GM12875 (cell line): ENCODE measurements around the gene ROPN1L.

Source experiments
- H3K4me3 ChIP-seq: one replicate; pipeline ENCODE4 v1.5.1; 2011; ENCODE audit warnings: low read depth, low read length, control low read depth
- TF ChIP-seq, protein P1 (sequence below): IDR thresholded peaks from 2 replicates; pipeline ENCODE4 v1.5.1; 2011; ENCODE audit warnings: low read depth, mild to moderate bottlenecking, control low read depth, inconsistent platforms, low read length, moderate library complexity, borderline replicate concordance; ENCODE audit not compliant: insufficient read depth

ROPN1L gene

GRCh38 chr5:10427201-10427600 lies 14.5 kb upstream of the ROPN1L start:
- no peak overlapping the region for H3K4me3 ChIP-seq
- TF ChIP-seq, protein P1, sequence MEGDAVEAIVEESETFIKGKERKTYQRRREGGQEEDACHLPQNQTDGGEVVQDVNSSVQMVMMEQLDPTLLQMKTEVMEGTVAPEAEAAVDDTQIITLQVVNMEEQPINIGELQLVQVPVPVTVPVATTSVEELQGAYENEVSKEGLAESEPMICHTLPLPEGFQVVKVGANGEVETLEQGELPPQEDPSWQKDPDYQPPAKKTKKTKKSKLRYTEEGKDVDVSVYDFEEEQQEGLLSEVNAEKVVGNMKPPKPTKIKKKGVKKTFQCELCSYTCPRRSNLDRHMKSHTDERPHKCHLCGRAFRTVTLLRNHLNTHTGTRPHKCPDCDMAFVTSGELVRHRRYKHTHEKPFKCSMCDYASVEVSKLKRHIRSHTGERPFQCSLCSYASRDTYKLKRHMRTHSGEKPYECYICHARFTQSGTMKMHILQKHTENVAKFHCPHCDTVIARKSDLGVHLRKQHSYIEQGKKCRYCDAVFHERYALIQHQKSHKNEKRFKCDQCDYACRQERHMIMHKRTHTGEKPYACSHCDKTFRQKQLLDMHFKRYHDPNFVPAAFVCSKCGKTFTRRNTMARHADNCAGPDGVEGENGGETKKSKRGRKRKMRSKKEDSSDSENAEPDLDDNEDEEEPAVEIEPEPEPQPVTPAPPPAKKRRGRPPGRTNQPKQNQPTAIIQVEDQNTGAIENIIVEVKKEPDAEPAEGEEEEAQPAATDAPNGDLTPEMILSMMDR = no peak

DNA sequence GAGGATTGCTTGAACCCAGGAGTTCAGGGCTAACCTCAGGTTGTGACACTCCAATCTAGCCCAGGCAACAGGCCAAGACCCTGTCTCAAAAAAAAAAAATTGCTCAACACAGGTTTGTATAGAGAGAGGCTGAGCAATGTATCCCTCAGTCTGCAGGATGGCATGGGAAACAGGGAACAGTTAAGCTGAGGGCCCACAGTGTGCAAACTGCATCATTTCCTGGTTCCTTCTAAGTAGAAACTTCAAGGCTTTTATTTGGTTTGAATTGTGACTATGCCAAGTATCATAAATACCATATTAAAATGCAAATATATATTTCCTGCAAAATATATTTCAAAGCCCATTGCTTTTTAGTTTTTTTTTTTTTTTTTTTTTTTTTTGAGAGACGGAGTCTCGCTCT lies 13.7 kb upstream of the ROPN1L start:
- TF ChIP-seq, protein P1 = no peak
- no peak overlapping the region for H3K4me3 ChIP-seq

- TF ChIP-seq, protein P1 = no peak
- no peak overlapping the region for H3K4me3 ChIP-seq
Measured at GRCh38 chr5:10431415-10431814, 10.3 kb upstream of the ROPN1L start.

GRCh38 chr5:10432059-10433008 lies 9.3 kb upstream of the ROPN1L start:
- TF ChIP-seq, protein P1 = no peak
- H3K4me3 ChIP-seq = no peak overlapping the region

DNA sequence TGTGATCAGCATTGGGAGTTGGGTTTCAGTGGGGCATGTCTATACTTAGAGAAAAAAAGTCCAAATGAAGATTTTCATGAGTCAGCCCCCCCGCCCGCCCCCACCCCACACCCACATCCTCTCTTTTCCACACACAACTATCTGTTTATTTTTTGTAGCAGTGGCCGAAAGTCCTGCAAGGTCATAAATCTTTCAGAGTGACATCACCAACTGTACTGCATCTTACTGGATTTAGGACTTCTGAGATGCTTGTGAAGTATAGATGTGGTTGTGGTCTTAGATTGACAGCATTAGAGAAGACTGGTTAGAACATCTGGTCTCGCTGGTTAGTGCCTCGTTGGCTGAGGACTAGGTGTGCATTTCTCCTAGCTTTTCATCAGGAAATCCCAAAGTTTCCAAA lies 7.3 kb upstream of the ROPN1L start:
- TF ChIP-seq, protein P1 = no peak
- H3K4me3 ChIP-seq = no peak overlapping the region

- H3K4me3 ChIP-seq = no peak overlapping the region
- TF ChIP-seq, protein P1 = no peak
Measured at GRCh38 chr5:10438301-10438700, 3.4 kb upstream of the ROPN1L start.

DNA sequence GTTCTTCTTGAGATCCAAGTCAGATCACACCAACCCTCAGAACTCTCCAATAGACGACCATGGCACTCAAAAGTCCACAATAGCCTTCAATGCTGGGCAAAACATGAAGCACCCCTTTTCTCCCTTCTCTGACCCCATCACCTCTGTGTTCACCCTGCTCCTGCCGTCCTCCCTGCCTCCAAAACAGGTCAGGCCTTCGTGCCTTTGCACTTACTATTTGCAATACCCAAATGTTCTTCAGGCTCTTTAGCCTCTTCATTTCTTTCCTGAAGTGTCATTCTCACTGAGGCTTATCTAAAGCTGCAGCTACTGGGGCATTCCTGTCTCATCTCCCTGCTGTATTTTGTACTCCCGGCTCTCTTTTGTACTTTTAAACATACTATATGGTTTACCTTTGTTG lies 2.0 kb upstream of the ROPN1L start:
- TF ChIP-seq, protein P1 = no peak
- H3K4me3 ChIP-seq = no peak overlapping the region
